HG02870 (cell line): ENCODE data around the gene WWC1.
"Not testable (repeated sequence)": the region's sequence is repeated elsewhere in the genome, so short reads cannot be mapped to it uniquely, and the experiment has no call there.

ENCODE experiments used
- ATAC-seq: cut with Tn5 transposase; IDR thresholded peaks from one replicate; pipeline ENCODE4 v1.9.1; 2021; ENCODE audit warnings: mild to moderate bottlenecking, moderate library complexity; ENCODE audit not compliant: unreplicated experiment

Gene WWC1

GRCh38 chr5:168328814-168329213 is 37.4 kb downstream of the WWC1 start:
- peak; percentile 73 for ATAC-seq

GRCh38 chr5:168329302-168329701 is 37.9 kb downstream of the WWC1 start:
- ATAC-seq: no peak

- ATAC-seq: no peak
Measured at GRCh38 chr5:168332042-168332441, 40.6 kb downstream of the WWC1 start.

DNA sequence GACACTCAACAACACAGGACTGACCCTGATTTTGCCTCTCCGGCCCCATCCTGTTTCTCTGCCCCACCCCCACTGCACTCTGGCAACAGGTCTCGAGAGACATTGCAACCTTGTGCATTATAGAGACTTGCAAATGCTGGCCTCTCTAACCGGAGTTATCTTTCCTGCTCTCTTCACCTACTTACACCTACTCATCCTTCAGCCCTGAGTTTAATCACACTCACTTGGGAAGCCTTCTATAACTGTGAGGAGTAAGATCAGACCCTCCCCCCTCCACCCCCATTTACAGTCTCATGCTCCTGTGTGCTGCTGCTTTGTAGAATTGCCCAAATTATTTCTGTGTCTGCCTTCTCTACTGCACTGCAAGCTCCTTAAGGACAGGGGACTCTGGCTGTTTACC is 42.8 kb downstream of the WWC1 start:
- ATAC-seq: no peak

DNA sequence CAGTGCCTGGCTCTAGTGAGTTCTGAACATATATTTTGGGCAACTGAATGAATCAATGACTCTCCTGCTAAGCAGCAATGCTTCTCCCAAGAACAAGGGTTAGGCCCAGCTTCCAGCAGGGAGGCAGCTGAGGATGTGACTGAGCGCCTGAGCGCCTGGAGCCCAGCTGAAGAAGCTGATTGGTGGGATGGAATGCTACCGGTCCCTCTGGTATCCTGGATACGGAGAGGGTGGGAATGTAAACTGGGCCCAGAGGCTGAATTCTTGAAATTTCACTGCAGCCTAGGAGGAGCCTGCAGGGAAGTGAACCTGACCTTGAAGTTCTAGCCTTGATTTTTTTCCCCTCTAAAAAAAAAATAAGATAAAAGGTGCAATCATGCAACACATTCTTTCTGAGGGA is 43.2 kb downstream of the WWC1 start:
- no peak for ATAC-seq

DNA sequence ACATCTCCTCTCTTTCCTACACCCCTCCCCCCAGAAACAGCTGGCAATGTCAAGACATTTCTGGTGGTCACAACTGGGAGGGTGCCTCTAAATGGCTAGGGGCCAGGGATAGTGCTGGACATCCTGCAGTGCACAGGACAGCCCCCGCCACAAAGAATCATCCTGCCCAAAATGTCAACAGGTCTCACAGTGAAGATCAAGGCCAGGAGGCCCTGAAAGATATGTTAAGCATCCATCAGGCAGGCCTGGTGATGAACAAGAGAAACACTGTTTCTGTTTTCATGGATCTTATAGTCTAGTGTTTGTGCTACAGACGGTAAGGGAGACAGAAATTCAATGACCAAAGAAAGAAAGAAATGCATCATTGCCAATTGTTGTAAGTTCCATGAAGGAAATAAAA is 45.9 kb downstream of the WWC1 start:
- ATAC-seq: no peak

- no peak for ATAC-seq
Measured at GRCh38 chr5:168339109-168339771, 47.8 kb downstream of the WWC1 start.

DNA sequence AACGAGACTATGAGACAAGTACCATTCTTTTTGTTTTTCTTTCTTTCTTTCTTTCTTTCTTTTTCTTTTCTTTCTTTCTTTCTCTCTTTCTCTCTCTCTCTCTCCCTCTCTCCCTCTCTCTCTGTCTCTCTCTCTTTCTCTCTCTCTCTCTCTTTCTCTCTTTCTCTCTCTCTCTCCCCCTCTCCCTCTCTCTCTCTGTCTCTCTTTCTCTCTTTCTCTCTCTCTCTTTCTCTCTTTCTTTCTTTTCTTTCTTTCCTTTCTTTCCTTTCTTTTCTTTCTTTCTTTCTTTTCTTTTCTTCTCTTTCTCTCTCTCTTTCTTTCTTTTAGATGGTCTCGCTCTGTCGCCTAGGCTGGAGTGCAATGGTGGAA is 48.3 kb downstream of the WWC1 start:
- not testable (repeated sequence) for ATAC-seq

DNA sequence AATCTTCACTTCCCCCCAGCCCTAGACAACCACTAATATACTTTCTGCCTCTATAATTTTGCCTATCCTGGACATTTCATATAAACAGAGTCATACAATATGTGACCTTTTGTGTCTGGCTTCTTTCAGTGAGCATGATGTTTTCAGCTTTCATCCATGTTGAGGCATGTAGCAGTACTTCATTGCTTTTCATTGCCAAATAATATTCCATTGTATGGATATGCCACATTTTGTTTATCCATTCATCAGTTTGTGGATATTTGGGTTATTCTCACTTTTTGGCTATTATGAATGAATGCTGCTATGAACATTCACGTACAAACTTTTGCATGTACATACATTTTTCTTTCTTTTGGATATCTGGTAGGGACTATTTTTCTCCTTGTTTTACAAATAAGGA is 49.0 kb downstream of the WWC1 start:
- ATAC-seq: no peak

GRCh38 chr5:168341178-168341577 is 49.7 kb downstream of the WWC1 start:
- no peak for ATAC-seq

DNA sequence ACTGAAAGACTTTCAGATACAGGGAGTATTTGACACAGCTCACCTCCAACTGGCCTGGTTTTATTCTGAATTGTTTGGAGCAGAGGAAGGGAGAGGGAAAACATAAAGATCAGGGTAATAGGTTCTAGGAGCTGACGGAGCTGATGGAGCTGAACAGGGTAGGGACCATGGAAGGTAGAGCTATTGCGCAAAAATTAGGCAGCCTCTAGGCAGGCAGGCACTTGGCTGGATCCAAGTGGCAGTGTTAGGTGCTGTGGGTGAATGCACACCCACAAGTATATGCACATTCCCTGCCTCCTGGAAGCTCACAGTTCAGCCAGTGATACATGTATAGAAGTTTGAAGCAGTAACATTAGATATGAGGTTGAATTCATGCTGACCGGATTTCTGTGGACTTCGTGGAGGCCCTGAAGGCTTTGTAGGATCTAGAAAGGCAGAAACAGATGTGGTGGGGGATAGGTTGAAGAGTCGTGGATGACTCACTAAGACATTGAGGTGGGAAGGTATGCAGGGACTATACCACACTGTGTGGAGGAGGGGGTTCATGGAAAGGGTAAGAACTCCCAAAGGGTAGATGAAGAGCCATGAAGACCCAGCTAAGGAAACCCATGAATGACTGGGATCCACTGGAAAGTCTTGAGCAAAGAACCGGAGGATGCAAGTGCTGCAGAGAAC is 50.8 kb downstream of the WWC1 start:
- no peak for ATAC-seq

GRCh38 chr5:168342985-168343384 is 51.5 kb downstream of the WWC1 start:
- no peak for ATAC-seq

GRCh38 chr5:168346417-168346816 is 55.0 kb downstream of the WWC1 start:
- ATAC-seq: no peak

DNA sequence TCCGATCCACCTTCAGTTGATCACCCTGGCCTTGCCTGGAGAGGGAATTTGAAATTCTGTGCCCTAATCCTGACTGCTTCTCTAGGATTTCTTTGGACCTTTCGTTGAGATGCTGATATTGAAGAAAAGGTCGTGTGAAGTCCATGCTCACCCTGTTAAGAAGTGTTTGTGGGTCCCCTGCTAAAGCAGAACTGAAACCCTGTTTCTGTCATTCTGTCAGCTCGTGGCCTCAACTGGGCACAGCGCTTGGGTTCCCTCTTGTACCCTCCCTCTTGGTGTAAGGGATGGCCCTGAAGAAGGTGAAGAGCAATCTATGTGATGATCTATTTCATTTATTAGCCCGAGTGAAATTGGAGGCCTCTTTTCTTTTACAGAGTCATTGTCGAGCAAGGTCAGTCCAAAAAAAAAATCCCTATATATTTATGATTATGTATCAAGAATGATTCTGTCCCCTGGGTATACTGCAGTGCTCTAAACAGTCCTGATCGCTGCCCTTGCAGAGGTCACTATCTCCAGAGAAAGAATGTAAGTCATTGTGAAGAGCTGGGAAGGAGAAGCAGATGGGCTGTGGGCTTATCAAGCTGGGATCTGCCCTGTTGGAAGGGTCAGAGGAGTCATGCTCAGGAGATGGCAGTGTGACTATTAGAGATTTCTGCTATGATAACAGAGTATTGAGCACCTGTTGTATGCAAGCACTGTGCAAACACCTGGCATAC is 56.1 kb downstream of the WWC1 start:
- ATAC-seq: peak; percentile 84

DNA sequence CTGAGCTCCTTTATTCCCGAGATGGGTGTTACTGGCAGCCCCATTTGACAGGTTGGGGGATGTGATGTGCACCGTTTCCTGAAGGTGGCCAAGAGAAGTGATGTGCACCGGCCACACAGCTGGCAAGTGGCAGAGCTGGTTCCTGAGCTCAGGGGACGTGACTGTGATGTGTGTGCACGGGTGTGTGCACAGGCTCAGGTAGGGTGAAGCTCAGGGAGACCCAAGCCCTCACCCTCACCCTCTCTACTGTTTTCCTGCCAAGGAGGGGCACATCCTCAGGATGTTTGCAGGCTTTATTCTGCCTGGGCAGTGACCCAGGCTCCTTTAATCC is 56.6 kb downstream of the WWC1 start:
- ATAC-seq: no peak

DNA sequence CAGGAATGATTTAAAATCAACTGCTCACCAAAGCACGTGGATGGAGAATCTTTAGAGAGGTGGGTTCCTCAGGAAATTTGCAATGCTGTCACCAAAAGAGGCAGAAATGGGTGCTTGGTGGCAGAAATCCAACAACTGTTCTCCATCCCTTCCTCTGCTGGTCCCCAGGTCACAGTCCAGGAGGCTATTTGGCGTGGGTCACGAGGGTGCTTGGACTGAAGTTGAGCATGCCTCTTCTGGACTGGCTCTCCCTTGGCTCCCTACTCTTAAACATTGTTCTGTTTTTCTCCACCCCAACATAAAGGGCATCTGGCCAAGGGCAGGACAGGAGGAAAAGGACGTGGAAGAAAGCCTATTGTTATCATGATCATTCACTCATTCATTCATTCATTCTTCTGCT is 58.9 kb downstream of the WWC1 start:
- no peak for ATAC-seq

- ATAC-seq: no peak
Measured at GRCh38 chr5:168353216-168353957, 61.9 kb downstream of the WWC1 start.

DNA sequence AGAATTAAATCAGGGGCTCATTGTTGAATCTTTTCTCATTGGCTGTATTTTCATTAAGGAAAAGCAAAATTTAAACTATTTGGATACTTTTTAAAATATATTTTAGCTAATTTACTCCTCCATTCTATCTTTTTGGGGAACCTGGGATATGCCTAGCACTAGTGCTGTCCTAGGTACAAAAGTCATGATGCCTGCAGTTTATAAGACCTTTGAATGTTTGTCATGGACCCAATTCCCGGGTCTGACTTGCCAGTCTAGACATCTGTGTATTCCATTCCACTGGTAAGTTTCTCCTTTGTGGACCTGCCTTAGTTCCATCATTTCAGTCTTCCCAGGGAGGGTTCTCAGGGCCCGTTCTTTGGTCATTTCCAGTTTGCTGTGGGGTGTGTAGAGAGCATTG is 63.0 kb downstream of the WWC1 start:
- ATAC-seq: no peak

- no peak for ATAC-seq
Measured at GRCh38 chr5:168356171-168356570, 64.7 kb downstream of the WWC1 start.

DNA sequence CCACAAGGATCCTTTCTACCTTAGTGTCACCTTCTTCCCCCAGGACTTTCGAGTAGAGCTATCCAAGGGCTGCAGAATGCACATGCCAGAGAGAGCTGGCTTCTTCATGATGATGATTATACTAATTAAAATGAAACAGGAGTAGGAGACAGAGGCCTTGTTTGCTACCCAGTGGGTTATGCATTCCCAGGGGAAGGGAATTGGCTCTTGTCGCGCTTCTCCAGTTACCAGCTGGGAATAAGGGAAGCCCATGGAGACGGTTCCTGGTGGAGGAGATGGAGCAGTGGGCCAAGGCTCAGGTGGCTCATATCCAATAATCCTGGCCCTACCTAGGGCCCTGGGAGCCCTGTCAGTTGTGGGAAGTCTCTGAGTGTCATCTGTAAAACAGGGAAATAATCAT is 65.1 kb downstream of the WWC1 start:
- no peak for ATAC-seq

DNA sequence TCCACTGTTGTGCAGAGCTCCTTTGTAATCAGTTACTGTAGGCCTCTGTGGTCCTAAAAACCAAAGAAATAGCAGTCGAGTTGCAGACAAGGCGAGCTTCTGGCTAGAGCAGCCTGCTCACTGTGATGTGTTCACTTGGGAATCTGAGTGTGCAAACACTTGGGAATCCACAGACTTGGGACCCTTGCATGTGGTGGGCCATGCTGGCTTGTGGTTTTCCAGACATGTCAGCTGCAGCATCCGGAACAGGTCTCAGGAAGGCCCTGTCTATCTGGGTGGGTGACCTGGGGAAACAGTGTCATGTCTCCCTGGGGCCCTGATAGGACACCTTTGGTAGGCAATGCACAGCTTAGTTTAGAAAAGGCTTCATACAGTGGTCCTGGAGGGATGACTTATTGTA is 66.4 kb downstream of the WWC1 start:
- no peak for ATAC-seq
